GM12878 (cell line): Measurements from ENCODE around the gene LRRN4. TPM values are rescaled to one million over a fixed set of nuclear protein-coding genes. Genes with fewer than 3 reads are reported as not detected.

Source experiments
- ATAC-seq: fragments of 200-7000 bp; cut with Tn5 transposase; 3 replicates; pipeline ENCODE4 v1.9.1; 2020; ENCODE audit warnings: mild to moderate bottlenecking, moderate library complexity
- BruUV-seq: library from RNA; stranded (reverse); fragments of 400-500 nt; replicated peaks from 2 replicates; lab custom pipeline; 2021; lab: Mats Ljungman, UMichigan
- CTCF ChIA-PET: fragments of 300-600 bp; sonication (Branson Sonifier 250); formaldehyde crosslinking; extraction: SDS; loops from one replicate; lab custom pipeline; 2021; ENCODE audit warnings: inconsistent platforms; lab: Yijun Ruan, JAX
- POLR2A ChIA-PET: fragments of 350-600 bp; formaldehyde crosslinking; extraction: SDS; loops from one replicate; lab custom pipeline; 2021; ENCODE audit warnings: inconsistent platforms; lab: Charles Lee
- RAD21 ChIA-PET: fragments of 300-600 bp; sonication (Branson Sonifier 250); formaldehyde crosslinking; loops from one replicate; lab custom pipeline; 2023; ENCODE audit warnings: antibody characterized with exemption; ENCODE audit not compliant: unreplicated experiment; lab: Charles Lee
- SMC1A ChIA-PET: fragments of 300-600 bp; sonication (Branson Sonifier 250); formaldehyde crosslinking; loops from one replicate; lab custom pipeline; 2023; ENCODE audit not compliant: unreplicated experiment, uncharacterized antibody; lab: Charles Lee
- DNase-seq: peaks from one replicate; pipeline ENCODE4 v3.0.0-alpha.2; 2011; ENCODE audit warnings: low read depth, low spot score
- FAIRE-seq: peaks from 3 replicates; lab custom pipeline; 2011; peaks lifted over from hg19 to GRCh38; lab: Jason Lieb, UNC
- H2AFZ ChIP-seq: 2 replicates; pipeline ENCODE4 v1.6.0; 2011; ENCODE audit warnings: low read depth, low read length, control low read depth; ENCODE audit not compliant: control insufficient read depth
- H3K27ac ChIP-seq: 2 replicates; pipeline ENCODE4 v1.5.1; 2011; ENCODE audit warnings: control low read depth; ENCODE audit not compliant: control insufficient read depth, insufficient read depth
- H3K27me3 ChIP-seq, 2 experiments: replicated peaks in 1 of 2; 2 replicates each; pipeline versions ENCODE4 v1.6.0 to v1.6.1; 2011; ENCODE audit warnings: low read length in 1 of 2; ENCODE audit not compliant: control insufficient read depth in 2 of 2, insufficient read depth in 2 of 2
- H3K36me3 ChIP-seq, 2 experiments: 2 replicates each; pipeline ENCODE4 v1.5.1; 2011; ENCODE audit warnings: low read length in 1 of 2; ENCODE audit not compliant: control insufficient read depth in 2 of 2, insufficient read depth in 2 of 2
- H3K4me1 ChIP-seq: 2 replicates; pipeline ENCODE4 v1.6.1; 2011; ENCODE audit warnings: mild to moderate bottlenecking, low read length, moderate library complexity, mixed read lengths; ENCODE audit not compliant: control insufficient read depth, insufficient read depth
- H3K4me2 ChIP-seq: 2 replicates; pipeline ENCODE4 v1.6.0; 2011; ENCODE audit warnings: control low read depth; ENCODE audit not compliant: control insufficient read depth, insufficient read depth
- H3K4me3 ChIP-seq: fragments of 200-600 bp; sonication (generic); 2 replicates; pipeline ENCODE4 v1.5.1; 2016
- H3K79me2 ChIP-seq: 2 replicates; pipeline ENCODE4 v1.6.0; 2011; ENCODE audit warnings: low read length; ENCODE audit not compliant: control insufficient read depth, insufficient read depth
- H3K9ac ChIP-seq: 2 replicates; pipeline ENCODE4 v1.8.0; 2011; ENCODE audit warnings: low read length, control low read depth, mixed read lengths; ENCODE audit not compliant: control insufficient read depth, insufficient read depth
- H3K9me3 ChIP-seq: replicated peaks from 3 replicates; pipeline ENCODE4 v1.5.1; 2011; ENCODE audit warnings: mild to moderate bottlenecking, low read length; ENCODE audit not compliant: control insufficient read depth, insufficient read depth
- H4K20me1 ChIP-seq: 2 replicates; pipeline ENCODE4 v1.6.0; 2011; ENCODE audit not compliant: control insufficient read depth, insufficient read depth
- ASH2L ChIP-seq: fragments of 300-600, 200-600 bp; sonication (generic); IDR thresholded peaks from 2 replicates; pipeline ENCODE4 v1.6.1; 2017; ENCODE audit warnings: low read depth, mild to moderate bottlenecking, borderline replicate concordance
- BACH1 ChIP-seq: fragments of 450-650 bp; IDR thresholded peaks from 2 replicates; pipeline ENCODE4 v1.6.1; 2017; ENCODE audit warnings: mild to moderate bottlenecking, borderline replicate concordance
- BMI1 ChIP-seq: fragments of 450-650 bp; IDR thresholded peaks from 2 replicates; pipeline ENCODE4 v1.6.1; 2016; ENCODE audit warnings: mild to moderate bottlenecking, moderate library complexity, borderline replicate concordance
- CHD1 ChIP-seq: IDR thresholded peaks from 2 replicates; pipeline ENCODE4 v1.6.1; 2012; ENCODE audit warnings: low read depth, low read length, improper control_type of control experiment
- EP300 ChIP-seq, 2 experiments: fragments of 150-350 bp in 1 of 2; IDR thresholded peaks; 2 replicates each; pipeline ENCODE4 v1.6.1; 2011 to 2012; ENCODE audit warnings: low read depth in 2 of 2, low read length in 2 of 2, borderline replicate concordance in 1 of 2, improper control_type of control experiment in 1 of 2, inconsistent platforms in 1 of 2; ENCODE audit not compliant: control insufficient read depth in 1 of 2
- HDAC2 ChIP-seq: fragments of 200-600 bp; sonication (generic); IDR thresholded peaks from 2 replicates; pipeline ENCODE4 v1.6.1; 2017
- PKNOX1 ChIP-seq: fragments of 450-650 bp; IDR thresholded peaks from 2 replicates; pipeline ENCODE4 v1.6.1; 2016; ENCODE audit warnings: mild to moderate bottlenecking
- POU2F2 ChIP-seq: IDR thresholded peaks from 3 replicates; pipeline ENCODE4 v1.6.1; 2011; ENCODE audit warnings: low read depth, mild to moderate bottlenecking, low read length, borderline replicate concordance
- RELA ChIP-seq: fragments of 450-650 bp; IDR thresholded peaks from 2 replicates; pipeline ENCODE4 v1.8.0; 2014; ENCODE audit warnings: borderline replicate concordance; ENCODE audit not compliant: partially characterized antibody
- RUNX3 ChIP-seq: IDR thresholded peaks from 2 replicates; pipeline ENCODE4 v1.6.1; 2012; ENCODE audit warnings: low read length, inconsistent platforms
- SMC3 ChIP-seq: IDR thresholded peaks from 2 replicates; pipeline ENCODE4 v1.6.1; 2011; ENCODE audit warnings: low read length, improper control_type of control experiment, borderline replicate concordance
- SREBF1 ChIP-seq: IDR thresholded peaks from 2 replicates; pipeline ENCODE4 v1.6.1; 2012; ENCODE audit warnings: mild to moderate bottlenecking, low read length
- ZBTB33 ChIP-seq: fragments of 450-650 bp; IDR thresholded peaks from 2 replicates; pipeline ENCODE4 v1.6.1; 2017; ENCODE audit warnings: mild to moderate bottlenecking
- ZNF592 ChIP-seq: fragments of 450-650 bp; IDR thresholded peaks from 2 replicates; pipeline ENCODE4 v1.6.1; 2017; ENCODE audit warnings: mild to moderate bottlenecking, moderate library complexity
- WGBS: methylation state at CpG from one replicate; pipeline ENCODE4 v1.1.6; 2016; ENCODE audit warnings: low lambda C conversion rate; ENCODE audit not compliant: insufficient replicate concordance, insufficient coverage; ENCODE audit errors: missing lambda C conversion rate; 5-methylcytosine and 5-hydroxymethylcytosine counted together
- in situ Hi-C: fragments of 300-500 bp; cut with MboI; formaldehyde crosslinking; loops from 9 replicates; pipeline ENCODE4 v1.14.3; 2018; ENCODE audit warnings: mixed read lengths
- intact Hi-C: fragments of 100-400 bp; cut with micrococcal nuclease; formaldehyde crosslinking; loops from one replicate; pipeline ENCODE4 v1.14.2; 2022; ENCODE audit not compliant: unreplicated experiment
- polyA plus RNA-seq, 11 experiments: library from polyadenylated mRNA; depleted of rRNA in 4 of 11; unstranded in 6 of 11; stranded (reverse) in 5 of 11; fragments of >200 nt; fragmentation: Nextera tagmentation in 4 of 11; fragmentation: Illumina TruSeq in 1 of 11; extraction: Ambion mirVana in 4 of 11; extraction: Trizol in 1 of 11; gene quantifications; 1 replicate in 1 of 11; 2 replicates in 10 of 11; pipeline versions ENCODE4 v1.2.1 to v1.2.3, GENCODE V29; 2011 to 2016; ENCODE audit warnings: inconsistent platforms in 2 of 11, missing spikeins in 2 of 11, low read depth in 1 of 11
- total RNA-seq, 4 experiments: library from RNA; depleted of rRNA in 3 of 4; stranded (reverse); fragments of >200 nt in 3 of 4; fragmentation: Illumina TruSeq in 1 of 4; extraction: Trizol in 1 of 4; gene quantifications; 2 replicates each; pipeline versions ENCODE4 v1.2.1 to v1.2.3, GENCODE V29; 2013 to 2021

Gene LRRN4
- total and polyA plus RNA-seq, 10 of the 15 experiments (the other 5 are each of a cell fraction or from before 2014, with no cell fraction given): 0.11 TPM; not detected in 9

GRCh38 chr20:6053064-6053775 is 640 bp downstream of the LRRN4 start:
- in situ Hi-C loops: no loop called here
- no peak for FAIRE-seq
- TF ChIP-seq ZBTB33: no peak
- TF ChIP-seq RELA: no peak
- no peak for TF ChIP-seq BMI1
- TF ChIP-seq SREBF1: no peak
- TF ChIP-seq EP300 (IDR thresholded peaks at IDR 0.05; ENCODE audit: borderline replicate concordance in 1 of 2, control insufficient read depth in 1 of 2, low read depth in 2 of 2, low read length in 2 of 2): no peak
- TF ChIP-seq ZNF592: no peak
- TF ChIP-seq ASH2L: no peak
- TF ChIP-seq CHD1: no peak
- no peak for TF ChIP-seq SMC3
- no peak for TF ChIP-seq HDAC2
- no peak for TF ChIP-seq POU2F2
- no peak for TF ChIP-seq BACH1
- TF ChIP-seq RUNX3: no peak
- TF ChIP-seq PKNOX1: no peak

More at GRCh38 chr20:6053064-6053775, 640 bp downstream of the LRRN4 start:
- DNase-seq (no peak), ATAC-seq (no peak)
- Histone ChIP-seq H3K9ac (no peak overlapping the region), H4K20me1 (no peaks in the 10 kb centered on the region), H3K4me3 (no peak overlapping the region), H3K9me3 (no peaks in the 10 kb centered on the region), H3K4me2 (no peak overlapping the region), H3K27me3 (peaks cover 3 to 9% of the 10 kb centered on the region in 2 experiments; a peak in 3 of 4 replicates), H3K4me1 (no peaks in the 10 kb centered on the region), H3K27ac (no peak overlapping the region), H3K79me2 (no peaks in the 10 kb centered on the region), H2AFZ (no peak overlapping the region), H3K36me3 (no peaks in the 10 kb centered on the region)
- intact Hi-C loops: no loop called here
- BruUV-seq: no TSS peak
- ChIA-PET RAD21 (no interaction called here), POLR2A (no interaction called here), SMC1A (no interaction called here), CTCF (interaction anchor here (0.6 kb wide), 1 partner anchor 525 kb away, joined by 3 read pairs; no protein-coding TSS in a partner anchor)
- WGBS: 38% methylated on average over 8 of the region's 8 CpGs
